Neural progenitor cell (in vitro differentiated cells): ENCODE results near the gene ZNF618. TPM values are rescaled to one million over a fixed set of nuclear protein-coding genes. Genes with fewer than 3 reads are reported as not detected.

Experiments used
- DNase-seq: peaks from one replicate; pipeline ENCODE4 v3.0.0-alpha.2; 2016; ENCODE audit warnings: low spot score
- H2AFZ ChIP-seq: fragments of 200-600 bp; sonication (generic); replicated peaks from 2 replicates; pipeline ENCODE4 v1.6.1; 2016; ENCODE audit warnings: antibody characterized with exemption
- H3F3A ChIP-seq: fragments of 200-600 bp; sonication (generic); 2 replicates; pipeline ENCODE4 v1.6.1; 2016; ENCODE audit warnings: antibody characterized with exemption, low read depth
- H3K27ac ChIP-seq: fragments of 200-600 bp; sonication (generic); 2 replicates; pipeline ENCODE4 v1.5.1; 2016; ENCODE audit warnings: mild to moderate bottlenecking
- H3K27me3 ChIP-seq: fragments of 200-600 bp; sonication (generic); 2 replicates; pipeline ENCODE4 v1.6.1; 2016; ENCODE audit warnings: mild to moderate bottlenecking, moderate library complexity
- H3K36me3 ChIP-seq: fragments of 200-600 bp; sonication (generic); 2 replicates; pipeline ENCODE4 v1.5.1; 2016
- H3K4me1 ChIP-seq: fragments of 200-600 bp; sonication (generic); 2 replicates; pipeline ENCODE4 v1.6.1; 2016; ENCODE audit warnings: mixed run types
- H3K4me2 ChIP-seq: fragments of 200-600 bp; sonication (generic); 2 replicates; pipeline ENCODE4 v1.6.1; 2016
- H3K4me3 ChIP-seq: fragments of 200-600 bp; sonication (generic); 2 replicates; pipeline ENCODE4 v1.5.1; 2016
- H3K79me2 ChIP-seq: fragments of 200-600 bp; sonication (generic); 2 replicates; pipeline ENCODE4 v1.6.1; 2016; ENCODE audit warnings: low read depth
- H3K9ac ChIP-seq: fragments of 200-600 bp; sonication (generic); 2 replicates; pipeline ENCODE4 v1.6.1; 2016
- H3K9me3 ChIP-seq: fragments of 200-600 bp; sonication (generic); 2 replicates; pipeline ENCODE4 v1.5.1; 2016; ENCODE audit warnings: low read depth
- H4K20me1 ChIP-seq: fragments of 200-600 bp; sonication (generic); 2 replicates; pipeline ENCODE4 v1.6.1; 2016; ENCODE audit warnings: low read depth
- H3K27ac Mint-ChIP-seq: 3 replicates; pipeline ENCODE4 v1.8.0; 2021; ENCODE audit warnings: mixed read lengths
- H3K27me3 Mint-ChIP-seq: 2 replicates; pipeline ENCODE4 v1.8.0; 2022; ENCODE audit warnings: low read depth, mild to moderate bottlenecking, inconsistent platforms, moderate library complexity, mixed read lengths; ENCODE audit not compliant: insufficient read depth
- H3K36me3 Mint-ChIP-seq: 3 replicates; pipeline ENCODE4 v1.8.0; 2021; ENCODE audit warnings: mixed read lengths
- H3K4me1 Mint-ChIP-seq: 3 replicates; pipeline ENCODE4 v1.8.0; 2021; ENCODE audit warnings: mixed read lengths
- H3K4me3 Mint-ChIP-seq: 3 replicates; pipeline ENCODE4 v1.8.0; 2021; ENCODE audit warnings: mild to moderate bottlenecking, moderate library complexity, mixed read lengths
- H3K9me3 Mint-ChIP-seq: 3 replicates; pipeline ENCODE4 v1.8.0; 2020; ENCODE audit warnings: mixed read lengths
- CTCF ChIP-seq: fragments of 200-600 bp; sonication (generic); IDR thresholded peaks from 2 replicates; pipeline ENCODE4 v1.5.1; 2017; ENCODE audit warnings: antibody characterized with exemption, mild to moderate bottlenecking
- EZH2 ChIP-seq: fragments of 200-600 bp; sonication (generic); IDR thresholded peaks from 2 replicates; pipeline ENCODE4 v1.6.1; 2017; ENCODE audit warnings: antibody characterized with exemption, mild to moderate bottlenecking, moderate library complexity
- EZH2phosphoT487 ChIP-seq: fragments of 200-600 bp; sonication (generic); IDR thresholded peaks from 2 replicates; pipeline ENCODE4 v1.6.1; 2017; ENCODE audit warnings: antibody characterized with exemption
- total RNA-seq: library from RNA; depleted of rRNA; stranded (reverse); fragments of >200 nt; gene quantifications from 2 replicates; pipeline ENCODE4 v1.2.3, GENCODE V29; 2015; ENCODE audit warnings: low replicate concordance

Gene ZNF618
- total RNA-seq, 1 donor from 2014 or later: 10.5 TPM

GRCh38 chr9:114091711-114092110, 215.6 kb downstream of the ZNF618 start:
- Histone ChIP-seq H3K4me1 (no peaks in the 10 kb centered on the region), H2AFZ (no peak overlapping the region), H3K4me3 (no peak overlapping the region), H3K4me2 (no peak overlapping the region), H3K79me2 (no peaks in the 10 kb centered on the region), H3K36me3 (no peaks in the 10 kb centered on the region), H3K27me3 (peaks cover 13% of the 10 kb centered on the region), H4K20me1 (no peaks in the 10 kb centered on the region), H3K9me3 (no peaks in the 10 kb centered on the region), H3K9ac (no peak overlapping the region), H3K27ac (no peak overlapping the region), H3F3A (no peaks in the 10 kb centered on the region)
- DNase-seq: no peak
- no peak overlapping the region for H3K4me3 Mint-ChIP-seq
- TF ChIP-seq EZH2 (no peak), CTCF (no peak), EZH2phosphoT487 (no peak)
- no peaks in the 10 kb centered on the region for H3K4me1 Mint-ChIP-seq
- peaks cover 17% of the 10 kb centered on the region for H3K27me3 Mint-ChIP-seq
- peaks cover 3% of the 10 kb centered on the region for H3K9me3 Mint-ChIP-seq
- no peak overlapping the region for H3K27ac Mint-ChIP-seq
- peaks cover 2% of the 10 kb centered on the region for H3K36me3 Mint-ChIP-seq

GRCh38 chr9:114092336-114092735, 216.2 kb downstream of the ZNF618 start:
- Histone ChIP-seq H3K27ac (no peak overlapping the region), H3K4me3 (no peak overlapping the region), H3K36me3 (no peaks in the 10 kb centered on the region), H3K9me3 (no peaks in the 10 kb centered on the region), H3K79me2 (no peaks in the 10 kb centered on the region), H3K4me2 (no peak overlapping the region), H4K20me1 (no peaks in the 10 kb centered on the region), H3K4me1 (no peaks in the 10 kb centered on the region), H3F3A (no peaks in the 10 kb centered on the region), H2AFZ (no peak overlapping the region), H3K9ac (no peak overlapping the region), H3K27me3 (peaks cover 19% of the 10 kb centered on the region)
- H3K4me3 Mint-ChIP-seq: no peak overlapping the region
- TF ChIP-seq CTCF: no peak
- TF ChIP-seq EZH2: no peak
- TF ChIP-seq EZH2phosphoT487: no peak
- H3K27ac Mint-ChIP-seq: no peak overlapping the region
- H3K36me3 Mint-ChIP-seq: peaks cover 2% of the 10 kb centered on the region
- no peaks in the 10 kb centered on the region for H3K9me3 Mint-ChIP-seq
- H3K27me3 Mint-ChIP-seq: peaks cover 17% of the 10 kb centered on the region
- H3K4me1 Mint-ChIP-seq: no peaks in the 10 kb centered on the region
- no peak for DNase-seq

GRCh38 chr9:114093031-114093471, 216.9 kb downstream of the ZNF618 start:
- peaks cover 26% of the 10 kb centered on the region for H3K27me3 ChIP-seq
- TF ChIP-seq EZH2phosphoT487: no peak
- no peak for TF ChIP-seq EZH2
- no peak for TF ChIP-seq CTCF
- Mint-ChIP-seq H3K36me3 (peaks cover 2% of the 10 kb centered on the region), H3K4me3 (no peak overlapping the region), H3K27me3 (peaks cover 23% of the 10 kb centered on the region), H3K4me1 (no peaks in the 10 kb centered on the region), H3K9me3 (no peaks in the 10 kb centered on the region), H3K27ac (no peak overlapping the region)
- no peaks in the 10 kb centered on the region for H3K9me3 ChIP-seq
- H3K36me3 ChIP-seq: no peaks in the 10 kb centered on the region
- H3K27ac ChIP-seq: no peak overlapping the region
- H4K20me1 ChIP-seq: no peaks in the 10 kb centered on the region
- no peak overlapping the region for H3K9ac ChIP-seq
- no peaks in the 10 kb centered on the region for H3F3A ChIP-seq
- H3K79me2 ChIP-seq: no peaks in the 10 kb centered on the region
- no peak overlapping the region for H3K4me2 ChIP-seq
- H3K4me1 ChIP-seq: no peaks in the 10 kb centered on the region
- H2AFZ ChIP-seq: no peak overlapping the region
- H3K4me3 ChIP-seq: no peak overlapping the region
- DNase-seq: no peak
